Stimulated activated CD4-positive, alpha-beta T cell treated with anti-CD3 and anti-CD28 coated beads, TNF-alpha, amount 100 ng/mL, for 1 hour (primary cell): Measurements from ENCODE around the gene MAGIX.
"Not testable (repeated sequence)": the region's sequence is repeated elsewhere in the genome, so short reads cannot be mapped to it uniquely, and the experiment has no call there.

Experiments used
- DNase-seq, 3 donors: peaks; one replicate each; pipeline ENCODE4 v3.0.0-alpha.2; 2020; ENCODE audit warnings: low read depth in 3 of 3, low spot score in 1 of 3

The MAGIX gene

DNA sequence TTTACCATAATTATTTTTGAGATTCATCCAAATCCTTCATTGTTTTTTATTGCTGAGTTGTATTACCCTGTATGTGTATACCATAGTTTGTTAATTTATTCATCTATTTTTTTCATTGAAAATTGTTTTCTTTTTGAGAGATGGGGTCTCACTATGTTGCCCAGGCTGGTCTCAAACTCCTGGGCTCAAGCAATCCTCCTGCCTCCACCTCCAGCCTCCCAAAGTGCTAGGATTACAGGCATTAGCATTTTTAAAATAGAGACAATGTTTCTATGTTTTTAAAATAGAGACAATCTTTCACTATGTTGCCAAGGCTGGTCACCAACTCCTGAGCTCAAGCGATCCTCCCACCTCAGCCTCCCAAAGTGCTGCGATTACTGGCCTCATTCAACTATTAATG lies 1.6 kb upstream of the MAGIX start:
- no peak for DNase-seq

DNA sequence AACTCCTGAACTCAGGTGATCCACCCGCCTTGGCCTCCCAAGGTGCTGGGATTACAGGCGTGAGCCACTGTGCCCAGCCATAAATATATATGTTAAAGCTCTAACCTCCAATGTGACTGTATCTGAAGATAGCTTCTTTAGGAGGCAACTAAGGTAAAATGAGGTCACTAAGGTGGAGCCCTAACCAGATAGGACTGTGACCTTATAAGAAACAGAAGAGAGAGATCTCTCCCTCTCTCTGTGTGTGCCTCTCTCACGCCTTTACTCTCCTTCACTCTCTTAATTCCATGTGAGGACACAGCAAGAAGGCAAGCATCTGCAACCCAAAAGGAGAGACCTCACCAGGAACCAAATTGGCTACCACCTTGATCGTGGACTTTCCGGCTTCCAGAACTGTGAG lies 926 bp upstream of the MAGIX start:
- no peak for DNase-seq

DNA sequence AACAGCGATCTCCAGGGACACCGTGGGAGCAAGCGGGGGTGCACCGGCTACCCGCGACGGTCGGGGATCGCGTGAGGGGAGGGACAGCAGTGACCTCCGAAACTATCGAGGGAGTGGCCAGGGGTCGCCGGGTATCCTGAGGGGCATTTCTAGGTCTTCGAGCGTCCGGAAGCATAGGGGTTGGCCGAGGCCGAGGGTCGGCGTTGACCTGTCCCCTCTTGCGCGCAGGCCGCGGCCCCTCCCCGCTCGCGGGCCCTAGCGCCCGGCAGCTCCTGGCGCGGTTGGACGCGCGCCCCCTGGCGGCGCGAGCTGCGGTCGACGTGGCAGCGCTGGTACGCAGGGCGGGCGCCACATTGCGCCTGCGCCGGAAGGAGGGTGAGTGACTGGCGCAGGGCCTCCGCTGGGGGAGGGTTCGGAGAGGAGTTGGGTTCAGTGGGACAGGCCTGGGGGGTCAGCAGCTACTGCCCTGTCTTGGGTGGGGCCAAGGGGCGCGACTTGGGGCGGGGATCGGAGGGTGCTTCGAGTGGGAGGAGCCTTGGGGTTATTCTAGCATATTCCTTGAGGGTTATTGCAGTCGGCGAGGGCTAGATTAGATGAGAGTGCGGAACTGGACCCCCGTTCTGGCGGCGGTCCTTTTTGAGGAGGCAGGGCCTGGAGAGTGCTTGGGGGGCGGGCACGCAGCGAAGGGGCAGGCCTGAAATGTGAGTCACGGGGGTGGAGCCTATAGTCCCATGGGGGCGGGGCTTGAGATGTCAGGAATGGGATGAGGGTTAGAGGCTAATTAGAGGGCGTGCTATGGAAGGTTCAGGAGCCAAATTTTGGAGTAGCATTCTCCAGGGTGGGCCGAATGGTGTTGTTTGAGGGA lies 1.2 kb downstream of the MAGIX start:
- peak in 2 of 3 donors; percentile 64 to 69 for DNase-seq

DNA sequence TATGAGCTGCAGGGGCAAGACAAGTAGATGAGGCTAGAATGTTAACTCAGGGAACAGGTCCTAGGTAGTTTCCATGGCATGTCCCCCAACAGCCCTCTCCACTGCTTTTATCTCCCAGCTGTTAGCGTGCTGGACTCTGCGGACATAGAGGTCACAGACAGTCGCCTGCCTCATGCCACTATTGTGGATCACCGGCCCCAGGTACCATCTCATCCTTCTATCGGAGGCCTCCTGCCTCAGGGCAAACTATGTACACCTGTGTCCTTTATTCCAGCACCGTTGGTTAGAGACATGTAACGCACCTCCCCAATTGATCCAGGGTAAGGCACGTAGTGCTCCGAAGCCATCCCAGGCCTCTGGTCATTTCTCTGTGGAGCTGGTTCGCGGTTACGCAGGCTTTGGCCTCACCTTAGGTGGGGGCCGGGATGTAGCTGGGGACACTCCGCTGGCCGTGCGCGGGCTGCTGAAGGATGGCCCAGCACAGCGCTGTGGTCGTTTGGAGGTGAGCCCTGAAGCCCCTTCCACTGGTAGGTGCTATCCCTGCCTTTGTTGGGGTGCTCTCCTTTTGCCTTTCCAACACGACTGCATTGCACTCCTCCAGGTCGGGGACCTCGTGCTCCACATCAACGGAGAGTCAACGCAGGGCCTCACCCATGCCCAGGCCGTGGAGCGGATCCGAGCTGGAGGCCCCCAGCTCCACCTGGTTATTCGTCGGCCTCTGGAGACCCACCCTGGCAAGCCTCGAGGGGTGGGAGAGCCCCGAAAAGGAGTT lies 2.2 kb downstream of the MAGIX start:
- DNase-seq: no peak

DNA sequence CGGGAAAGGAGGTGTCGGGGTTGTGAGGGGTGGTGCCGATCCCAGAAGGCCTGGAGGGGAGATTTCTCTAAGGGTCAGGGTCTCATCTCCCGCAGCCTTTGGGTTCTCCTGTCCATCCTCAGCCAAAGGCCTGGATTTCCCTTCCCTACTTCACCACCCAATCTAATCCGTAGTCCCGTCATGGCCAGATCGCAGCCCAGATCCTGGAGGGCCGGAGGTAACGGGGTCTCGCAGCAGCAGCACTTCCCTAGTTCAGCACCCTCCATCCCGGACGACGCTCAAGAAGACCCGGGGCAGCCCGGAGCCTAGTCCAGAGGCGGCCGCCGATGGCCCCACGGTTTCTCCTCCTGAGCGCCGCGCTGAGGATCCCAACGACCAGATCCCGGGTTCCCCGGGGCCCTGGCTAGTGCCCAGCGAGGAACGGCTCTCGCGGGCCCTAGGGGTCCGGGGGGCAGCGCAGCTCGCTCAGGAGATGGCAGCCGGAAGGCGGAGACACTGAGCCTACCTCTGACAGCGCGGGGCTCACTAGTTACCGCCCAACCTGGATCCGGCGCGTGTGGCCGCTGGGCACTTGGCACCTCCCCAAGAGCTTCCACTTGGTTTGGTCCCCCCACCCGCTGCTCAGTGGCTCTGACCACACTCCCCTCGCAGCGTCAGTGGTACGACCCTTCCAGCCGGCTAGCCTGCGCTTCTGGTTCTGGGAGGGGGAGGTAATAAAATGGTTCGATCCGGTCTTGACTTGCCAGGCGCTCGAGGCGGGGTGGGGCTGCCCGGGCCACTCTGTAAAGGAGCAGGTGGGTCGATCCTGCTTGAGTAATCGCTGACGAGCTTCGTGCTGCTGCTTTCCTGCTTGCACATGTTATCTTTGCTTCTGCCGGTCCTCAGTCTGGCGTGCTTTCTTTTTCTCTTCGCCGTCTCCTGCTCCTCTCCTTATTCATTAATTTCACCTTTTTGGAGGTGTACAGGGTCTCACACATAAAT lies 3.6 kb downstream of the MAGIX start:
- peak in 2 of 3 donors; percentile 37 to 43 for DNase-seq

DNA sequence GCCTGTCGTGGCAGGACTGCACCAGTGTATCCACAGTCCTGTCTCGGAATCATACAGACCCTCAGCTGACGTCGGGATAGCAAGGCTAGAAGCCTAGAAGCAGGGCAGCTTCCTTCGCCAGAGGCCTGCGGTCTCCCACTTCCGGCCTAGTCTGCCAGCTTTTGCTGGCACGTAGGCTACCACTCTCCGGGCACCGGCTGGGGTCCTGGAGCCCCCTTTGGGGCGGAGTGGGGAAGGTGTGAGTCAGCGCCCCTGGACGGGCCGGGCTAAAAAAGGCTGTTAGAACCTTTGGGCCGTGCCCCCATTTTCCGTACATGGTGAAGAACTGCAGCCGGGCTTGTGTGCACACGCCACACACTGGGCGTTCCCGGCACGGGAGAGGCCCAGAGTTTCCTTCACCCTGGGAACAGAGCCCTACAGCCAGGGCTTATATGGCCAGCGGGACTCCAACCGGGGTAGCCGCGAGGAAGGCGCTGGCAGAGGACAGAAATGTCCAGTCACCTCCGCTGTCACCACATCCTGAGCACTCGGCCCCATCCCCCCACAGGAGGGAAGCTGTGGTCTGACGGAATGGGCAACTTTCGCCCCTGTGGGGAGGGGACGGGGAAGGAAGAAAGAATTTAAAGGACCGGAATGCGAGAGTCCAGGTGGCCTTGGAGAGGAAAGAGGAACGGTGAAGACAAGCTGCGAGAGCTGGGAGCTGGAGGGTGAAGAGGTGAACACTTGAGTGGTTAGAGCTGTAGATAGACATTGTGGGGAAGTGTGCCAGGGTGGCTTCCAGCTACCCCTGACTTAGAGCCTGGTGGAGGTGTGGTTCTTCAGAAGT lies 4.6 kb downstream of the MAGIX start:
- peak in 2 of 3 donors; percentile 35 to 46 for DNase-seq

DNA sequence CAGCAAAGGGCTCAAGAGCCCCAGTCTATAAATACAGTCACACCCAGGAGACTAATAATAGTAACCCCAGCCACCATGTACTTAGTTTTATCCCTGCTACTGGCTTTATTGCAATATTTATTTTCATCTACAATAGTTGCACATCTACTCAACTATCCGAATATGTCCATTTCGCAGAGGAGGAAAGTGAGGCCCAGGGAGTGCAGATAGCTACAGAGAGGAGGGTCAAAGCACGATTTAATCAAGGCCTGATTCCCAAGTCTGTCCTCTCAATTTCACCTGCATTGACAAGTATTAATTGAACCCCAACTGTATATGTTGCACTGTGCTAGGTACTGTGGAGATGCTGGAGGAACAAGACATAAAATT lies 5.2 kb downstream of the MAGIX start:
- DNase-seq: no peak

DNA sequence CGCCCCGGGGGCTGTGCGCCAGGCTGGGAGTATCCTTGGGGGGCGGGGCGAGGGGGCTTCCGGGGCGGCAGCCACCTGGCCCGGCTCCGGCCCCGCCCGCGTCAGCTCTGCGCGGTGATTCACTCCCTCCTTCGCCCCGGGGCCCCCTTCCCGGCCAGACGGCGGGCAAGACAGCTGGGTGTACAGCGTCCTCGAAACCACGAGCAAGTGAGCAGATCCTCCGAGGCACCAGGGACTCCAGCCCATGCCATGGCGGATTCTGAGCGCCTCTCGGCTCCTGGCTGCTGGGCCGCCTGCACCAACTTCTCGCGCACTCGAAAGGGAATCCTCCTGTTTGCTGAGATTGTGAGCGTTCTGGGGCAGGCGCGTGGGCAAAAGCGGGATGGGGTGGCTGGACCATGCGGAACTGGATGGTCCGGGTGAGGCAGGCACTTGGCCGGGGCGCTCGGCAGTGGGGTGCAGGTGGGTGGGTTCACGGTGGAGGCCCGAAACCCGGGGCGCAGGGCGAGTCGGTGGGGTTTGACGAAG lies 9.3 kb downstream of the MAGIX start, which contains the start of gene PLP2:
Gene PLP2, plus strand, starts transcription at position 147 of the 528 bp plus-strand sequence. Its CDS starts 103 bp downstream, at position 250.
- peak; percentile 50 to 65 (median 60) for DNase-seq

DNA sequence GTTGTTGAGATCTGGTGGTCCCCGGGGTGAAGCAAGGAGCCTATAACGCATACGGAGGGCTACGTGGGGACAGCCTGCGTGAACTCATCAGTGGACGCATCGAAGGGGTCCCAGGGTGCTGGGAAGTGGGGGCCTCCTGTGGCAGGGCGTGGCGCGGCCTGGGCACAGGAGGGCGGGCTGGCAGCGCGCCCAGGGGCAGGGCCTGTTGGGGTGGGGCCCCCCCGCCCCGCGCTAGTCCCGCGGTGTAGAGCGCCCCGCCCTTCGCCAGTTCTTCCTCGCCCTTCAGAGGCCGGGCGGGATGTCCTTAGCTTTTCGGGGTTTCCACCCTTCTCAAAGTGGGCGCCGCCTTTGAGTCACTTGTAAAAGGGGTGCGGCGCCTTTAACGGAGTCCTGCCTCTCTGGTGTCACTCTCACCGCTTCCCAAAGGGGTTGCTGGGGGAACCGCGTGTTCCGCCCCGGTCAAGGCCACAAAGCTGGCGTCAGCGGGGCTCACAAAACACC lies 9.8 kb downstream of the MAGIX start:
- DNase-seq: peak in 2 of 3 donors; percentile 38 to 44

DNA sequence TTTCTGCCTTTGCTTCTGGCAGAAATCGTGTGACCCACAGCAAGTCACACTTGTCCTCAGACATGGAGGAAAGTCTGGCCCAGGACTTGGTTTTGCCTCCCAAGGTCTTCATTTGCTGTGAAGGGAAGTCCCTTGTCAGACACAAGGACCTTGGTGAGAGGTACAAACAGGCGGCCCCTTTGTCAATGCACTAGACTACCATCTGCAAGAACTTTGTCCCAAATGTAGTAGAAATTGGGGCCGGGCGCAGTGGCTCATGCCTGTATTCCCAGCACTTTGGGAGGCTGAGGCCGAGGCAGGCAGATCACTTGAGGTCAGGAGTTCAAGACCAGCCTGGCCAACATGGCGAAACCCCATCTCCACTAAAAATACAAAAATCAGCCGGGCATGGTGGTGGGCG lies 11.0 kb downstream of the MAGIX start:
- not testable (repeated sequence) for DNase-seq

DNA sequence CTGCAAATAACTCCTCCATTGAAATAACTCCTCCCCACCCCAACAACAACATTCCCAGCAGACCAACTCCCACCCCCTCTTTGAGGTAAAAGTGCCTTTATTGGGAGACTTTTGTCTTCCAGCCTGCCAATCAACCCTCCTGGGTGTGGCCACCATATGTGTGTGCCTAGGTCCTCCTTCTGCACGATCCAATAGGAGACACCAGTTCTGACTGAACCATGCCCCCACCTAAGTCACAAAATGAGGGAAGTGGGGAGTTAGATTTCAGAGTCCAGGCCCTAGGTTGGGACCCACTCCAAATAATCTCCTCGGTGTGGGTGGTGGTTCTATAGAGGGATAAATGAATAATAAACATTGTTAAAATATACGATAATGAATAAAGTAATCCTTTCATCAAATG lies 12.2 kb downstream of the MAGIX start:
- no peak for DNase-seq

DNA sequence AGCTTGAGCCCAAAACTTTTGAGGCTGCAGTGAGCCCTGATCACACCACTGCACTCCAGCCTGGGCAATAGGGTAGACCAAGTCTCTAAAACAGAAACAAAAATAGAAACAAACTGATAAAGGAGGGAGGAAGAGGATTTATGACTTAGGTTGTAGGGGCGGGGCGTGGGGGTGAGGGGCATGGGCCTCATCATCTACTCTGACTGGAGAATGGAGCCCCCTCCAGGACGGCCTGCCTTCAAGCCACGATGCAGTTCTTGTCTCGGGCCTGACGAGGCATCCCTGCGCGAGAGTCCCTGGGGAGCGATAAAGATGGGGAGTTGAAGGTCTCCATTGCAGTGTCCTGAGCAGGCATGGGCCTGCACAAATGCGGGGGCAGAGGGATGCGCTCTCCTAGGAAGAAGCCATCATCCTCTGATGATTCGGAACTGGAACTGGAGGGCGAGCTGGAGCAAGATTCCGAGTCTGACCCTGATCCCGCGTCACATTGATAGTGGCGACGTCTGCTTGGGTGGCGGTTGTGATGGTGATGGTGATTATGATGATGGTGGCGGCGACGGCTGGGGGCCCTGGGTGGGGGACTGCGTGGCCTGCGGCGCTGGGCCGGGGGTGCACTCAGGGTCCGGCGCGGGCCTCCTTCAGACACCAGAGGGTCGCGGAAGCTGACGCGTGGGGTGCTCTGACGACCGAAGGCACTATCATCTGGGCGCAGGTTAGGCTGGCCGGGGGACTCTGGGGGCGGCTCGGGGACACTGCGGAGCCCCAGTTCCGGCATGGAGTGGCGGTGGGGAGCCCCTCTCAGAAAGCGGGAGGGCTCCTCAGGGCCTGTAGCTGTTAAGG lies 13.1 kb downstream of the MAGIX start:
- no peak for DNase-seq

DNA sequence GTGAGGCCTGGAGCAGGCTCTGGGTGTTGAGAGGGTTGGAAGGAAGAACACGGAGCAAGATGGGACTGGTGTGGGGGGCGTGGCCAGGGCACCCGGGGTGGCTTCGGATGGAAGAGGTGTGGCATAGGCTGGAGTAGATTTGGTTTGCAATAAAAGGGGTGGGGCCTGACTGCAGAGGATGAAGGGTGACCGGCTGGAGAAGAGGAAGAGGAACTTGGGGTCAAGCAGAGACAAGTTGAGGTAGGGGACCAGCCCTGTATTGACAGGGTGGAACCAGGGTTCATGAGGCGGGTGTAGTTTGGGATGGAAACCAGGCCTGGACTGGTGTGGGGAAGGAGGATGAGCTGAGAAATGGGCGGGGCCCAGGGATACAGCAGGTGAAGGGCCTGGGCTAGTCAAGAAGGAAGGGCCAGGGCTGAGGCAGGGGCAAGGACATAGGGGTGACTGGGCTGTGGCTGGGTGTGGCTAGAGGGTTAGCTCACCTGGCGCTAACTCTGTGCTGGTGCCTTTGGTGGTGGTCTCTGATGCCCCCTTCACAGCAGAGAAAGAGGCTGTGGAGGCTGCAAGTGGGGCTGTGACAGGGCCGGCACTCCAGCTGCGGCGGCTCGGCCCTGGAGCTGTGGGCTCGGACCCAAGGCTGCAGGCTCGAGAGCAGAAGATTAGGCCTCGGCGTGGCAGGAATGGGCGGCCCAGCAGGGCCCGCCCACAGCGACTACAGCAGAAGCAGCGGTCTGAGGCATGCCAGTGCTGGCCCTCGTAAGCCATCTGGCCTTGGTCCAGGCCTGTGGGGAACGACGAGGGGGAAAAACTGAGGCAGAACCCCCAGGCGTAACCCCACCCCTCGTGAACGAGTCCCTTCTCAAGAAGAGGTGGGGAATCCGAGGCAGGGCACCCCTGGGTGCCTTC lies 14.1 kb downstream of the MAGIX start:
- DNase-seq: no peak

DNA sequence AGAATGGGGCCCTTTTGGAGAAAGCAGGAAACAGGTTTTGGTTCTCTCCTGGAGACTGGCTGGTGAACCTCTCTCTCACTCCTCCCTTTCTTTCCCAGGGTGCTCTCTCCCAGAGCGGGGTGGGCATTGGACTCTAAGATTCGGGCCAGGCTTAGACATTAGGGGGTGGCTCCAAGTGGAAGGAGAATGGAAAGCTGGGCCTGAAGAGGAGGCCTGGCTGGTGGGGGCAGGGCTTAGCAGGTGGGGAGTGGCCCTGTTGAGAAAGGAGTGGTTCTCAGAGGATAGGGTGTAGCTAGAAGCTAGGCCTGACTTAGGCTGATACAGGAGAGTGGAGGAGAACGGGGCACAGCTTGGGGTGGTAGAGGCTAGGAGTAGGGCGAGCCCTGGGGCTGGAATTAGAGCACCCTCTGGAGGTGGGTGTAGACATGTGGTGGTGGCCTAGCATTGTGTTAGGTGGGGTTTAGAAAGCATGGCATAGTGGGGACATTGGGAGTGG lies 14.8 kb downstream of the MAGIX start:
- no peak for DNase-seq

DNA sequence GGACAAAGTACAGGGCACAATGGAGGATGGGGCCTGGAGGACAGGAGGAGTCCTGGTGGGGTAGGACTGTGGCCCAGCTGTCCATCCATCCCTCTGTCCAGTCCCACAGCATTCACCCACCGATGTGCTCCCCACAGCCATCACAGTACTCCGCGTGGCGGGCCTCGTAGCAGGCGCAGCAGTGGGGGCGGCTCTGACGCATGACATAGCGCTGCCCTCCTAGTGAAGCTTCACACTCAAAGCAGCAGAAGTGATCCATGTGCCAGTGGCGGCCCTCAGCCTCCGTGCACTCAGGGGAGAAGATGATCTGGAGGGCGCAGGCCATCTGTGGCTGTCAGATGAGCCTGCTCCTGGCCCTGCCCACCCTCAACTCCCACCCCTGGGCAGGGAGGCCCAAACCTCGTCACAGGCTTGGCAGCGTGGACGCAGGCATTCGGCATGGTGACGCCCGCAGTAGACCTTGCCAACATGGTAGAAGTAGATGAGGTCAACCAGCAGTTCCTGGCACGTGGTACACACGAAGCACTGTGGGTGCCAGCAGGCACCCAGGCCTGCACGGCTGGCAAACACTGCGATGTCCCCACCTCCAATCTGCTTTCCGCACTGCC lies 15.4 kb downstream of the MAGIX start:
- DNase-seq: no peak

DNA sequence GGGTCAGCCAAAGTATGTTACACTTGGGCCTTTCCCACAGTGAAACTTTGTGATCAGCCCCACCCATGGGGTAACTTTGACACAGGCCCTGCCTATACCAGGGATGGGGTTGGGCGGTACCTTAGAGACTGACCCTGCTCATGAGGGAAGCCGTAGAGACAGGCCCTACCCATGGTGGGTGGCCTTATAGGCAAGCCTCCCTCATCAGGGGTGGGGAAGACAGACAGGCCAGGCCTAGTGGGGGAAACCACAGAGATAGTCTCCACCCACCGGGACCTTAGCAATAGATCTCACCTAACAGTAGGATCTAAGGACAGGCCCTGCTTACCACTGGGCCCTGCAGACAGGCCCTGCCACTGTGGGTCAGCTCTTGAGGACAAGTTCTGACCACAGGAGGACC lies 16.0 kb downstream of the MAGIX start:
- no peak for DNase-seq

DNA sequence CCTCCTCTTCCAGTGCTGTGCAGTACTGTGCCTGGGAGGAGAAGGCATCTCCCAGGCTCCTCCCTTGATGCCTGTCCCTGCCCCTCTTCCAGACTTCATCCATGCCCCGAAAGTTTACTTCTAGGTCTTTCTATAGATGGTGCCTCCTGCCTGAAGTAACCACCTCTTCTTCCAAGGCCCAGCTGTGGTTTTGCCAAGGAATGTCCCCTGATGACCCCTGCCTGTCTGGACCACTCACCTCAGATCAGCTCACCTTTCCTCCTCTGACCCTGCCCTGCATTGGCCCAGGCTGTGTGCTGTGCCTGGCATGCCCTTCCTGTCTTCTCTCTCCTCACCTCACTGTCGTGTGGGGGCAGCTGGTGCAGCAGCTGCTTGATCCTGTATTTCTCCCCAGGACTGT lies 16.8 kb downstream of the MAGIX start:
- DNase-seq: no peak
